PFSK-1 (cell line): Measurements from ENCODE around the gene SDK1.

ENCODE experiments used
- FOXP2 ChIP-seq: optimal IDR thresholded peaks from 2 replicates; pipeline ENCODE3; 2011; ENCODE audit warnings: borderline replicate concordance, control low read depth, inconsistent platforms; ENCODE audit not compliant: insufficient read depth; ENCODE audit errors: extremely low read length, extremely low read depth
- TAF1 ChIP-seq: IDR thresholded peaks from 2 replicates; pipeline ENCODE4 v1.6.1; 2012; ENCODE audit warnings: low read length, control low read depth, borderline replicate concordance; ENCODE audit not compliant: insufficient read depth

DNA sequence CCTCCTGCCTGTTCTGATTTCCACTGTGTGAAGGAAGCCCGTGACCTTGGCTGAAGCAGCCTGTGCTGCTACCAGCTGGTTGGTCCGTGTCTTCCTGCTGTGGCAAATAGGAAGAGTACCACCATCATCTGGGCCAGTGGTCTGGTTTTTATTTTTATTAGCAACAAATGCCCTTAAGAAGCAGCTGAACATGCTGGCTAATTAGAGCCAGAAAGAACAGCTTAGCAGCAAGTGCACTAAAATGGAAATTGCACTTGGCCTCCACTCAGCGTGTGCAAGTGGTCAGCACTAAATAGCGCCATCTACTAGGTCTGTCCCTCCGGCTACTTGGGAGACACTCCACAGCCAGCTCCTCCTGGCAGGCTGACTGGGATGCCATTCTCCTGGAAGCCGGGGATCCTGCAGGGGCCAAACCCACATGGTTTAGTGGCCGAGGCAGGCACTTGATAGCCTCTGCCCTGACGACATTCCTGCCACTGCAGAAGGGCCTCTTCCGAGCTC, 690.7 kb downstream of the SDK1 start:
- TF ChIP-seq TAF1: no peak
- no peak for TF ChIP-seq FOXP2
